Right lung (tissue), 5 donors: Measurements from ENCODE around the gene SUMF1. TPM values are rescaled to one million over a fixed set of nuclear protein-coding genes. Genes with fewer than 3 reads are reported as not detected.

Experiments
- DNase-seq, 2 donors: peaks; one replicate each; pipeline ENCODE4 v3.0.0-alpha.2; 2013
- polyA plus RNA-seq, 5 donors: library from polyadenylated mRNA; unstranded; fragments of 120-200 nt; gene quantifications; one replicate each; pipeline versions ENCODE4 v1.2.1 to v1.2.3, GENCODE V29; 2013; ENCODE audit warnings: inconsistent platforms in 1 of 5, low replicate concordance in 1 of 5; ENCODE audit not compliant: insufficient read length in 5 of 5, insufficient read depth in 1 of 5

SUMF1 gene
- polyA plus RNA-seq, 5 donors: 27.4 to 40.9 (median 37.4) TPM

DNA sequence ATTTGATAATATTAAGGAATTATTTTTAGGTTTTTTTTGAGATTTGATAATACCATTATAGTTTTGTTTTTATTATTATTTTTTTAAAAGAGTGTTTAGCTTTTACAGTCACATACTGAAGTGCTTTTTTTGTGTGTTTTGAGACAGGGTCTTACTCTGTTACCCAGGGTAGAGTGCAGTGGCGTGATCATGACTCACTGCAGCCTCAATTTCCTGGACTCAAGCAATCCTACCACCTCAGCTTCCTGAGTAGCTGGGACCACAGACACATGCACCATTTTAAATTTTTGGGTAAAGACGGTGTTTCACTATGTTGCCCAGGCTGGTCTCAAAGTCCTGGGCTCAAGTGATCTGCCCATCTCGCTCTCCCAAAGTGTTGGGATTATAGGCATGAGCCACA is 73.0 kb downstream of the SUMF1 start:
- no peak for DNase-seq

DNA sequence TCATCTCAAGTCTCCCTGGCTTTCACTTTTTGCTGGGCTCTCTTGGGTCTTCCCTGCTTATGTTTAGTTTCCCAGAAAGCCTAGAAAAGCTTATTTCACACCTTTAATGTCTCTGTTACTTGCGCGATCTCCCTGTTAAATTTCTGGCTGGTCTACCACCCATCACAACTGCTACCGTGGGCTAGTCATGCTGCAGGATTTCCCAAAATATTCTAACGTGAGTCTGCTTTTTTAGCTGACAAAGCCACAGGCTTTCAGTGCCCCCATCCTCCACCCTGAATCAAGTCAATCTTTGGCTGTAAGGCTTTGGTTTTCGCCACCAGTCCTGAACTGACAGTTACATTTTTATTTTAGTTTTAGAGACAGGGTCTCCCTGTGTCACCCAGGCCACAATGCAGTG is 74.1 kb downstream of the SUMF1 start:
- DNase-seq: no peak

- no peak for DNase-seq
Observed at GRCh38 chr3:4387210-4388204, 79.6 kb downstream of the SUMF1 start.

- no peak for DNase-seq
Observed at GRCh38 chr3:4385201-4385600, 81.9 kb downstream of the SUMF1 start.

- no peak for DNase-seq
Observed at GRCh38 chr3:4380013-4380412, 87.1 kb downstream of the SUMF1 start.

DNA sequence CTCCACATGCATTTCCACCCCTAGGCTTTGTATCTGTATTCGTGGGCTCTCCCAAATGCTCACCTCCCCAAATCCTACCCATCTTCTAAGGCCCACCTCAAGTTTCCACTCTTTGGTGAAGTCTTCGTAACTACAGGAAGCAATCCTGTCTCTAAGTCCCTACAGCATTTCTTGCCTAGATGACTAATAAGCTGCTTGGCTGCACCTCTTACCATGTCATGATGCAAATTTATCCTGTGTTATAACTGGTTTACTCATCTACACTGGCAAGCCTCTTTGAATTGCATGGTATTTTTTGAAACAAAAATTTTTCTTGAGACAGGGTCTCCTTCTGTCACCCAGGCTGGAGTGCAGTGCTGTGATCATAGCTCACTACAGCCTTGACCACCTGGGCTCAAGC is 90.6 kb downstream of the SUMF1 start:
- DNase-seq: no peak

- DNase-seq: no peak
Observed at GRCh38 chr3:4375911-4376310, 91.2 kb downstream of the SUMF1 start.

- DNase-seq: no peak
Observed at GRCh38 chr3:4373669-4374068, 93.4 kb downstream of the SUMF1 start.

GRCh38 chr3:4362523-4362922 is 104.5 kb downstream of the SUMF1 start:
- no peak for DNase-seq

- no peak for DNase-seq
Observed at GRCh38 chr3:4360817-4361216, 106.3 kb downstream of the SUMF1 start.

GRCh38 chr3:4359805-4360502 is 107.1 kb downstream of the SUMF1 start:
- no peak for DNase-seq

- no peak for DNase-seq
Observed at GRCh38 chr3:4358273-4358672, 108.8 kb downstream of the SUMF1 start.

- no peak for DNase-seq
Observed at GRCh38 chr3:4356546-4357410, 110.3 kb downstream of the SUMF1 start.

DNA sequence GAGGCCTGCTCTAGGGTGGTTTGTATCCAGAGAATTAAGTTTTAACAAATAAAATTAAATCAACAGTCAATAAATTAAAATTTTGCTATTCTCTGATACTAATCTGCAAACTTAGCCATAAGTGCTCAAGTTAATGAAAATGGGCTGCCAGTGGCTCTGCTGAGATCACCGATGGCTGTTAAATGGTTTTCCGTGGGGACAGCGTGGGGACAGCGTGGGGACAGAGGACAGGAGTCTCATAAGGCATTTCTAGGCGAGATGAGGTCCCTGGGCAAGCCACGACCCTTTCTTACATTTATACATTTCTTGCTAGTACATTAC is 110.9 kb downstream of the SUMF1 start:
- DNase-seq: no peak

DNA sequence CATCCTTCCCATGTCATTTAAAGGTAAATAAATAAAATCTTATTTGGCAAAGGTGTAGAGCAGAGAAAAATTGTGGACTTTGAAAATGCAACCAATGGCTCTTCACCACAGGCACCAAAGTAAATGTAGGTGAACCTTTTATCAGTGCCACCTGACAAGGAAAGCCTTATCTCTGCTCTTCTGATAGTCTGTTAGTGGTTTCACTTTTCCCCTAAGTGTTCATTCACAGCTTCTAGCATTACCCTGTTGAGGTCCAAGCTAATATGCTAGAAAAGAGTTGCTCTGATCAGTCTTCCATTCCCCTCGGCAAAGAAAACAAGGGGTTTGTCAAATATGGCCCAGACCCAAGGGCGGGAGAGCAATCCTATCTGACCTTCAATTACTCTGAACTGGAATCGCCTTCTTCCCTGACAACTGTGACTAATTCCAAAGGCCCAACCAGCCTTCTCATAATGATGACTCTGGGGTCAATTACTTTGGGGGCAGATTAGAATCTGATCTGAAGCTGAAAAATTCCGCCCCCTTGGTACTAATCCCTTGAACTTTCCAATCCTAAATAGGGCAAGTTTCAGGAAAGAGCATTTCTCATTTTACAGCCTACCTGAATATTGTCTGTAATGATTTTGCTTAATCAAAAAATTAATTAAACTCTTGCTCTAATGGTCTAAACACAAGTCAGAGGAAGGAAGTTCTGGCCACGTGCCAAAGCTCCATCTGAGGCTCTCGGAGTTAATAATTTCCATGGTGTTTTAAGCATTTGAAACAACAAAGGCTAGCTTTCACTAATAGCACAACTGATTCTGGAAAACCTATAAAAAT is 111.5 kb downstream of the SUMF1 start:
- DNase-seq: peak in 1 of 2 donors; percentile 53

DNA sequence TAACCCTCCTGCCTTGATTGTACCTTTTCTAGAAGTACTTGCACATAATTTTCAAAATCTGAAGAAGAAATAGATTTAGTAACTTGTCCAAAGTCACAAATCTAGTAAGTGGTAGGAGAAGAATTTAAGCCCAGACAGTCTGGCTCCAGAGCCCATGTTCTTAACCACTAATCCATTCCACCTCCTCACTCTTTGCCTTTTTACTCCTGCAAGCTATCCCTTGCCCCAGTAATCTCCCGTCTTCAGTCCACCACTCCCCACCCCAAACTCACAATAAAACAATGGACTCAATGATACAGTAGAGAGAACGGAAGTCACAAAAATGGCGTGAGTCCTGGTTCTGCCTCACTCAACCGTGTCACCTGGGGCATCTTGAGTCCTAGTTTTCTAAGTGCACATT is 115.2 kb downstream of the SUMF1 start:
- DNase-seq: no peak

DNA sequence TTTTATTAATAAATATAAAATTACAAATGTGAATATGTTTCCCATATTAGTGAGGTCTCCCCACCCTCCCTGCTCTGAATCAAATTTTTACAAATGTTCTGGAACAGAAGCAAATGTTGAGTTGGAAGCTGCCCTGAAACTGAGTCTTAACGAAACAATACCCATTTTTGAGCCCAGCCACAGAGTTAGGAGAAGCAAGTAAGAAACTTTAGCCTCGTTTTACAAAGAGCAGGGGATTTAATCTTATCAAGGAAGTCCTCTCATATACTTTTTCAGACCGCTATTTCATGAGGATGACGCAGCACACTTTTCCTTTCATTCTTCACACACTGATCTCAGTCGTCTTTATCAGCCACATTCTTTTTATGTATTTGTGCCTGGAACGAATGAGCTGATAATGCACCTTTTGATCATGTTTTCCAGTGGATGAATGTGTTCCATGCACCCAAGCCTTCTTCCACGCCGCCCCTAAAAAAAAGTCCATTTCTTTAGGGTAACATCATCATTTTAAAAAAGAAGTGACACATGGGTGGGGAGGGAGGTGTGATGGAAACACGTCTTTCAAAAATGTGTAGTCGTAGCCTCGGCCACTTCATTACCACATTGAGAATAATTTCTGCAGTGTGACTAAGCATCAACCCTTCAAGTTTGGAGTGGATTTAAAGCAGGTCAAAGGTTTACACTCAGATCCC is 115.8 kb downstream of the SUMF1 start:
- DNase-seq: no peak

GRCh38 chr3:4350789-4351163 is 116.3 kb downstream of the SUMF1 start:
- peak in 1 of 2 donors; percentile 60 for DNase-seq

- no peak for DNase-seq
Observed at GRCh38 chr3:4343258-4343657, 123.8 kb downstream of the SUMF1 start.

DNA sequence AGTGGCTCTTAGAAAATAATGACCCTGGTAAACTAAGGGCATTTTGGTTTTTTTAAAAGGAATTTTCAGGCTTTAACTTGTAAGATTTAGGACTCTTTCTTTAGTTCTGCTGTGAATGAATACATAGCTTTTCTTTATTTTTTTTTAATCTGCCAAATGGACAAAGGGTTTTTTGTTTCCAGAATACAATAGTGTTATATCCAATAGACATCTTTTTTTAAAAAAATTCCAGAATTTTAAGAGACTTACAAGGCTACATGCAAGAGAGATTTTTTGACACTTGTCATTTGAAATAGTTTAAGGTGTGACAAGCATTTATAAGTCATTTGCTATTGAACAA is 125.8 kb downstream of the SUMF1 start:
- DNase-seq: no peak
